GM12874 (cell line): Measurements from ENCODE around the gene MED12L.
A peak's percentile ranks its signal among the peaks of the same experiment; 100 is the strongest.

Source experiments
- TF ChIP-seq, protein P1 (sequence below): IDR thresholded peaks from 2 replicates; pipeline ENCODE4 v1.5.1; 2011; ENCODE audit warnings: low read depth, mild to moderate bottlenecking, control low read depth, low read length, moderate library complexity; ENCODE audit not compliant: insufficient read depth

The MED12L gene

DNA sequence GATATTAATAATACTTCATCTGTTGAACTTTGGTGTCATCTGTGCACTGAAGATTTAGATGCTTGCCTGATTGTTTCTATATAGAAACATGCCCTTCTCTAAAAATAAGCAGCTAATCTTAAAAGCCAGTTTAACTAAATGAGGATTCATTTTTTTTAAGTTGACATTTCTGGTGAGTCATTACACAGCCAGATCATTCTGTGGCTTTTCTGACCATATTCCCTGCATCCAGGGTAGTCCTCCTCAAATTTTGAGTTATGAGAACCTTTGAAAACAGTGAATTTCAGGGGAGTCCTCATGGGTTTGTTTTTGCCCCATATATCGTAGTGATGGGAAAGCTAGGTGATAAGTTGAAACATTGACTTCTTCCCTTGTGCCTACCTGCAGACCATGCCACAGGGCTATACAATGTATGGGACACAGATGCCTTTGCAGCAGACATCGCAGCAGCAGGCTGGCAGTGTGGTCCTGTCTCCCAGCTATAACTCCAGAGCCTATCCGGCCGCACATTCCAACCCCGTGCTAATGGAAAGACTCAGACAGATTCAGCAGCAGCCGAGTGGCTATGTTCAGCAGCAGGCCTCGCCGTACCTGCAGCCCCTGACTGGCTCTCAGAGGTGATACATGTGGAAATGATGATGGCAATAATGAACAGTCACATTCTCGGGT lies 325.6 kb downstream of the MED12L start:
- TF ChIP-seq, protein P1, sequence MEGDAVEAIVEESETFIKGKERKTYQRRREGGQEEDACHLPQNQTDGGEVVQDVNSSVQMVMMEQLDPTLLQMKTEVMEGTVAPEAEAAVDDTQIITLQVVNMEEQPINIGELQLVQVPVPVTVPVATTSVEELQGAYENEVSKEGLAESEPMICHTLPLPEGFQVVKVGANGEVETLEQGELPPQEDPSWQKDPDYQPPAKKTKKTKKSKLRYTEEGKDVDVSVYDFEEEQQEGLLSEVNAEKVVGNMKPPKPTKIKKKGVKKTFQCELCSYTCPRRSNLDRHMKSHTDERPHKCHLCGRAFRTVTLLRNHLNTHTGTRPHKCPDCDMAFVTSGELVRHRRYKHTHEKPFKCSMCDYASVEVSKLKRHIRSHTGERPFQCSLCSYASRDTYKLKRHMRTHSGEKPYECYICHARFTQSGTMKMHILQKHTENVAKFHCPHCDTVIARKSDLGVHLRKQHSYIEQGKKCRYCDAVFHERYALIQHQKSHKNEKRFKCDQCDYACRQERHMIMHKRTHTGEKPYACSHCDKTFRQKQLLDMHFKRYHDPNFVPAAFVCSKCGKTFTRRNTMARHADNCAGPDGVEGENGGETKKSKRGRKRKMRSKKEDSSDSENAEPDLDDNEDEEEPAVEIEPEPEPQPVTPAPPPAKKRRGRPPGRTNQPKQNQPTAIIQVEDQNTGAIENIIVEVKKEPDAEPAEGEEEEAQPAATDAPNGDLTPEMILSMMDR: no peak

DNA sequence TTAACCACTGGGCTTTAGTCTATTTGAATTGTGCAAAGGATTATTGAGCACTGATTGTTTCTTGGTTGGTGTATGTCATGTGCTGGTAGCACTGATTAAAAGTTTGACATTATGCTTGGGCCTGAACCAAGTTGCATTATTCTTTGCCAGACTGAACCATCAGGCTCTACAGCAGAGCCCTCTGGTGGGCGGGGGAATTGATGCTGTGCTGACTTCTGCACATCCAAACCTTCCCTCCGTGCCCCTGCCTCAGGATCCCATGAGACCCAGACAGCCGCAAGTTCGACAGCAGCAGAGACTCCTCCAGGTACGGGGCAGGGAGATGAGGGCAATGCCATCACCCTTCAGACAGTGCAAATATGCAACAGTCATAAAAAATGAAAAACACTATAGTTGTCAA lies 327.5 kb downstream of the MED12L start:
- TF ChIP-seq, protein P1: no peak

DNA sequence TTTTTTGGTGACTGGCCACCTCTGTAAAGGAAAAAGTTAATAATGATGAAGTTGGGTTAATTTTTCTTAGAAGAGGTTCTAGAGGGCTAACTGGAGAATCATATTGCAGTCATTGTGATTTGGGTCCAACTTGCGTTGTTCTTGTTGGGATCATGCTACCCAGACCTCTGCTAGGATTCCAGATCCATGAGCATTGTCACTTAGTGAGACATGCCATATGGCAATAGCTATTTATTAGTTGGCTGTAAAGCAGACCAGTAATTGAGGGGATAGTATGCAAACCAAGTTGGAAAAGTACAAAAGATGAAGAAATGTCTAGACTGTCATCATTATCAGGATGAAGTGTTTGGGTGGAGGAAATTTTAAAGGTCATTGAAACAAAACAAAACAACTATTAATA lies 329.8 kb downstream of the MED12L start:
- TF ChIP-seq, protein P1: no peak

DNA sequence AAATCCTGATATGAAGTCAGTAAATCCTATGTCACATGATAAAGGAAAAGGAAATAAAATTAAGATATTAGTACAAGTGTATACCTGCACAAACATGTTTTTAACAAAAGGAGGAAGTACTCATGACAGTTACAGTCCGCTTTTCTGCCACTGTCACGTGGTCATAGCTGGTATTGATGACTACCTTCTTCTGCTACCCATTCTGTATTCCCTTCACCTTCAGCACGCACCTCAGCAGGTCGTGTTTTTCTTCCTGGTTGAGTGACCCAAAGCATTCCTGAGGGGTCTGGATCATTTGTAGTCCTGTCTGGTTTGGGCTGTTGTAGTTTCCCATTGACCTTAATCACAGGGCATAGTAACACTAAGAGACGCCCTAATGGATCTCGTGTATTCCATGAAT lies 334.3 kb downstream of the MED12L start:
- TF ChIP-seq, protein P1: no peak

DNA sequence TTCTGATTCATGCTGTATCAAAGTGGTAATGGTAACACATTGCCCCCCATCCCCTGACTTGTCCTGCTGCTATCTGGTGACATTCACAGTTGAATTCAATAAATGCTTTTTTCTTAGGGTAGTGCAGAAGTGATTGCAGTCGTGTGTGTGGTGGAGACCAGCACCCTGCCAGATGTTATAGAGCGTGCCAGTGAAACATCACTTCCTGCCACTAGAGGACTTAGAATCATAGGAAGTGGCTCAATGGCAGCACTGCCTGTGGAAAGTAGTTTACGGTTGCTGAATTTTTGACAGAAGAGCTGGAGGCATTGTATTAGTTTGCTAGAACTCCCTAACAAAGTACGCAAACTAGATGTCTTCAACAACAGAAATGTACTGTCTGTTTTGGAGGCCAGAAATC lies 336.5 kb downstream of the MED12L start:
- TF ChIP-seq, protein P1: peak; percentile 23; the same call in 1 of the 2 replicates

DNA sequence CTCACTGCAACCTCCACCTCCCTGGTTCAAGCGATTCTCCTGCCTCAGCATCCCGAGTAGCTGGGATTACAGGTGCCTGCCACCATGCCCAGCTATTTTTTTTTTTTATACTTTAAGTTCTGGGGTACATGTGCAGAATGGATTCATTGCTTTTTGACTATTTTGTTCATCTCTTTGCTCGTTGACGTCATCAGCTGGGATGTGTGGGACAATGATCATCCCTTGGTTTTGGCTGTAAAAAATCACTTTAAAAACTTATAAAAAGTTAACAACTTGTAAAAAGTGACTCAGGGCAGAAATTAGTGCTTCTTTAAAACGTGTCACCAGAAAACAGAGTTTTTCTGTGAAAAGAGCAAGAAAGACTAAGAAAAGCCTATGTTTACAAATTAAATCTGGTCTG lies 337.6 kb downstream of the MED12L start:
- TF ChIP-seq, protein P1: no peak

DNA sequence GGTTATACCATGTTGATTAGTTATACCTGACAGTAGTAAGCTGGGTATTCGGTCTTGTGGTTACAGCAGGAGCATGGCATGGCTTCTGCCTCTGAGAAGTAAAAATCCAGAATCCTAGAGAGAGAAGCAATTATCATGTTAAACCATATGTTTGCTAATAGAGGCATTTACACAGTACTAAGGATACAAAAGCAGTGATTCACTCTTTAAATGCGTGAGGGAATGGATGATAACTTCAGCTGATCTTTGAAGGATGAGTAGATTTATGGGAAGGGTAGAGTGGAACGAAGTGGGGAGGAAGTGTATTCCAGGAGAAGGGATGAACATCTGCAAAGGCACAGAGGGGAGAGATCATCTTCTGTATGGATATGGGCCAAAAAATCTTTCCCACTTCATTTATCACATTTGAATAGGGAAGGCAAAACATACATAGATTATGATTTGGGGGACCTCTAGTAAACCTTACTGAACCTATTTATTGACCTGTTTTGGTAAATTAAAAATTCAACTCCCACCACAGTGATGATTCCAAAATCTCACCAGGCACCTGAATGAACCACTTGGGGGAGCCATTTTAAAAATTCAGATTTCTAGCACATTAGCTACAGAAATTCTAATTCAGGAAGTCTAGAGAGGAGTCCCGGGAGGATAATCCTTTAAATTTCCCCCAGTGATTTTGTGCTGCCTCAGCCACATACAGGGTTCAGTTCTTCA lies 340.3 kb downstream of the MED12L start:
- TF ChIP-seq, protein P1: no peak
